SU-DHL-6 (cell line): Measurements from ENCODE around the gene KIAA0825.

ENCODE experiments used
- CTCF ChIP-seq: fragments of 200-600 bp; sonication (generic); IDR thresholded peaks from one replicate; pipeline ENCODE4 v1.5.1; 2017; ENCODE audit warnings: antibody characterized with exemption, mild to moderate bottlenecking, low read length, moderate library complexity; ENCODE audit not compliant: insufficient read depth, poor library complexity, severe bottlenecking
- EZH2phosphoT487 ChIP-seq: fragments of 200-600 bp; sonication (generic), shearing (Covaris generic); conservative IDR thresholded peaks from 2 replicates; pipeline ENCODE4 v1.6.1; 2018; ENCODE audit warnings: mild to moderate bottlenecking, antibody characterized with exemption, low read length, moderate library complexity, mixed read lengths

GRCh38 chr5:94459915-94460314, 158.5 kb downstream of the KIAA0825 start:
- TF ChIP-seq CTCF = no peak
- TF ChIP-seq EZH2phosphoT487 = no peak
